Smooth muscle cell (in vitro differentiated cells): ENCODE data around the gene GNPTG. TPM values are rescaled to one million over a fixed set of nuclear protein-coding genes. Genes with fewer than 3 reads are reported as not detected.

Experiments used
- DNase-seq: peaks from one replicate; lab custom pipeline; 2025; ENCODE audit not compliant: unreplicated experiment; lab: John Stamatoyannopoulos, UW
- H2AFZ ChIP-seq: fragments of 200-600 bp; sonication (generic); 2 replicates; pipeline ENCODE4 v1.6.0; 2016; ENCODE audit warnings: antibody characterized with exemption, low read depth, mild to moderate bottlenecking
- H3F3A ChIP-seq: fragments of 200-600 bp; sonication (generic); 2 replicates; pipeline ENCODE4 v1.6.0; 2017; ENCODE audit warnings: antibody characterized with exemption, low read depth
- H3K27ac ChIP-seq: fragments of 200-600 bp; sonication (generic); 2 replicates; pipeline ENCODE4 v1.5.1; 2016; ENCODE audit warnings: low read depth, mild to moderate bottlenecking
- H3K27me3 ChIP-seq: fragments of 200-600 bp; sonication (generic); 2 replicates; pipeline ENCODE4 v1.6.1; 2016; ENCODE audit warnings: low read depth, mild to moderate bottlenecking
- H3K36me3 ChIP-seq: fragments of 200-600 bp; sonication (generic); 2 replicates; pipeline ENCODE4 v1.5.1; 2016; ENCODE audit warnings: low read depth
- H3K4me1 ChIP-seq: fragments of 200-600 bp; sonication (generic); 2 replicates; pipeline ENCODE4 v1.5.1; 2016; ENCODE audit warnings: low read depth
- H3K4me2 ChIP-seq: fragments of 200-600 bp; sonication (generic); 2 replicates; pipeline ENCODE4 v1.6.0; 2016; ENCODE audit warnings: mild to moderate bottlenecking
- H3K4me3 ChIP-seq: fragments of 200-600 bp; sonication (generic); 2 replicates; pipeline ENCODE4 v1.5.1; 2016; ENCODE audit warnings: mild to moderate bottlenecking
- H3K79me2 ChIP-seq: fragments of 200-600 bp; sonication (generic); 2 replicates; pipeline ENCODE4 v1.6.0; 2016; ENCODE audit warnings: low read depth, mild to moderate bottlenecking
- H3K9ac ChIP-seq: fragments of 200-600 bp; sonication (generic); 2 replicates; pipeline ENCODE4 v1.6.0; 2016; ENCODE audit warnings: low read depth
- H3K9me3 ChIP-seq: fragments of 200-600 bp; sonication (generic); replicated peaks from 2 replicates; pipeline ENCODE4 v1.5.1; 2016; ENCODE audit warnings: low read depth
- H4K20me1 ChIP-seq: fragments of 200-600 bp; sonication (generic); 2 replicates; pipeline ENCODE4 v1.6.0; 2016; ENCODE audit warnings: low read depth
- WGBS: methylation state at CpG from one replicate; pipeline ENCODE4 v1.1.7; 2016; ENCODE audit warnings: low lambda C conversion rate; 5-methylcytosine and 5-hydroxymethylcytosine counted together
- polyA plus RNA-seq: library from polyadenylated mRNA; unstranded; fragments of >200 nt; fragmentation: Nextera tagmentation; extraction: Ambion mirVana; gene quantifications from 2 replicates; pipeline ENCODE4 v1.2.1, GENCODE V29; 2016
- total RNA-seq: library from RNA; depleted of rRNA; stranded (reverse); fragments of >200 nt; gene quantifications from 2 replicates; pipeline ENCODE4 v1.2.3, GENCODE V29; 2014
- TF ChIP-seq, protein P1 (sequence below): fragments of 200-600 bp; sonication (generic); IDR thresholded peaks from 2 replicates; pipeline ENCODE4 v1.5.1; 2017; ENCODE audit warnings: borderline replicate concordance, mild to moderate bottlenecking, antibody characterized with exemption; ENCODE audit not compliant: insufficient read depth, poor library complexity, severe bottlenecking

GNPTG gene
- total and polyA plus RNA-seq, 2 experiments from 2014 or later, result 28.0 to 73.3 TPM

DNA sequence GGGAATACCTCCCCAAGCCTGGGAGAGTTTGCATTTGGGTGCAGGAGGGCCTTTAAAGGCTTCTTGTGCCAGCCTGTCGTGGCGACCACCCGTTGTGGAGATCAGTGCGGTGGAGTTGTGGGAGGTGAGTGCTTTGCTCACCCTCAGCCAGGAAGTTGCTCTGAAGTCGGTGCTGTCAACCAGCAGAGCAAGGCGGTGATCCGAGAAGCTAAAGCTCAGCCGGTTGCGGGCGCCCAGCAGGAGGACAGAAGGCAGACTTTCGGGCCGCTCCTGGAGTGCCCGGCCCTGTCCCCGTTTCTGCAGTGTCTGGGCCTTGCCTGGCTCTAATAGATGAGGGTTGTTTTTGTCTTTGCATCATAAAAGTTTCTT is 40.9 kb upstream of the GNPTG start:
- Histone ChIP-seq H2AFZ (no peak overlapping the region), H3K36me3 (peaks cover 2% of the 10 kb centered on the region), H3K4me3 (peak overlapping the region; percentile 74), H3K4me1 (peaks cover 15% of the 10 kb centered on the region), H3K9me3 (no peaks in the 10 kb centered on the region), H3K27me3 (no peaks in the 10 kb centered on the region), H3K27ac (peak overlapping the region; percentile 28), H4K20me1 (peaks cover 59% of the 10 kb centered on the region), H3K9ac (peak overlapping the region; percentile 76), H3K79me2 (peaks cover 60% of the 10 kb centered on the region), H3K4me2 (peak overlapping the region; percentile 97), H3F3A (no peaks in the 10 kb centered on the region)
- no peak for DNase-seq
- TF ChIP-seq, protein P1, sequence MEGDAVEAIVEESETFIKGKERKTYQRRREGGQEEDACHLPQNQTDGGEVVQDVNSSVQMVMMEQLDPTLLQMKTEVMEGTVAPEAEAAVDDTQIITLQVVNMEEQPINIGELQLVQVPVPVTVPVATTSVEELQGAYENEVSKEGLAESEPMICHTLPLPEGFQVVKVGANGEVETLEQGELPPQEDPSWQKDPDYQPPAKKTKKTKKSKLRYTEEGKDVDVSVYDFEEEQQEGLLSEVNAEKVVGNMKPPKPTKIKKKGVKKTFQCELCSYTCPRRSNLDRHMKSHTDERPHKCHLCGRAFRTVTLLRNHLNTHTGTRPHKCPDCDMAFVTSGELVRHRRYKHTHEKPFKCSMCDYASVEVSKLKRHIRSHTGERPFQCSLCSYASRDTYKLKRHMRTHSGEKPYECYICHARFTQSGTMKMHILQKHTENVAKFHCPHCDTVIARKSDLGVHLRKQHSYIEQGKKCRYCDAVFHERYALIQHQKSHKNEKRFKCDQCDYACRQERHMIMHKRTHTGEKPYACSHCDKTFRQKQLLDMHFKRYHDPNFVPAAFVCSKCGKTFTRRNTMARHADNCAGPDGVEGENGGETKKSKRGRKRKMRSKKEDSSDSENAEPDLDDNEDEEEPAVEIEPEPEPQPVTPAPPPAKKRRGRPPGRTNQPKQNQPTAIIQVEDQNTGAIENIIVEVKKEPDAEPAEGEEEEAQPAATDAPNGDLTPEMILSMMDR, result no peak
- WGBS, result 8% methylated on average over 14 of the region's 14 CpGs

DNA sequence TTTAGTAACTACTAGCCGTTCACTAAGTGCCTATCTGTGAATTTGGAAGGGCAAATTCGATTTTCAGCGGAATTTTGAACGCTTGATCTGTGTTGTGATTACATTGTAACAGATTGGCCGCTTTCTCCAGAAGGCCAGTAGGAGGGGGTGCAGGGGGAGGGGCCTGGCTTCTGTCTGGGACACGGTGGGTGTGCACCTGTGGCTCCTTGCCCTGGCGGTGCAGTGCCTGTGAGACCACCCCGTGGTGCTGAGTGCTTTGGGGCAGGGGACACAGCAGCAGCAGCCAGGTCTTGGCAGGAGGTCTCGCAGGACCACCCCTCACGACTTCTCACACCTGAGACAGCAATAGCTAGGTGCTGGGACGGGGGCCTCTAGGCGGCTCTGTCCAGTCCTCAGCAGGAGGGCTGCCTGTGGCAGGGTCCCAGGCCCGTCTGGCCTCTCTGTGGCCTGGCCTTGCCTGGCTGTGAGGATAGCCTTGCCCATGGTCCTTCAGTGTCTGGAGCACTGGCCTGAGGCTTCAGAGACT is 40.5 kb upstream of the GNPTG start:
- TF ChIP-seq, protein P1, result no peak
- Histone ChIP-seq H2AFZ (no peak overlapping the region), H4K20me1 (peaks cover 64% of the 10 kb centered on the region), H3K4me2 (peak overlapping the region; percentile 97), H3K4me3 (peak overlapping the region; percentile 74), H3K9me3 (no peaks in the 10 kb centered on the region), H3K9ac (peak overlapping the region; percentile 76), H3K79me2 (peaks cover 60% of the 10 kb centered on the region), H3K27me3 (no peaks in the 10 kb centered on the region), H3K4me1 (peaks cover 15% of the 10 kb centered on the region), H3K27ac (peak overlapping the region; percentile 28), H3F3A (no peaks in the 10 kb centered on the region), H3K36me3 (peaks cover 6% of the 10 kb centered on the region)
- 48% methylated on average over 13 of the region's 13 CpGs for WGBS
- no peak for DNase-seq

DNA sequence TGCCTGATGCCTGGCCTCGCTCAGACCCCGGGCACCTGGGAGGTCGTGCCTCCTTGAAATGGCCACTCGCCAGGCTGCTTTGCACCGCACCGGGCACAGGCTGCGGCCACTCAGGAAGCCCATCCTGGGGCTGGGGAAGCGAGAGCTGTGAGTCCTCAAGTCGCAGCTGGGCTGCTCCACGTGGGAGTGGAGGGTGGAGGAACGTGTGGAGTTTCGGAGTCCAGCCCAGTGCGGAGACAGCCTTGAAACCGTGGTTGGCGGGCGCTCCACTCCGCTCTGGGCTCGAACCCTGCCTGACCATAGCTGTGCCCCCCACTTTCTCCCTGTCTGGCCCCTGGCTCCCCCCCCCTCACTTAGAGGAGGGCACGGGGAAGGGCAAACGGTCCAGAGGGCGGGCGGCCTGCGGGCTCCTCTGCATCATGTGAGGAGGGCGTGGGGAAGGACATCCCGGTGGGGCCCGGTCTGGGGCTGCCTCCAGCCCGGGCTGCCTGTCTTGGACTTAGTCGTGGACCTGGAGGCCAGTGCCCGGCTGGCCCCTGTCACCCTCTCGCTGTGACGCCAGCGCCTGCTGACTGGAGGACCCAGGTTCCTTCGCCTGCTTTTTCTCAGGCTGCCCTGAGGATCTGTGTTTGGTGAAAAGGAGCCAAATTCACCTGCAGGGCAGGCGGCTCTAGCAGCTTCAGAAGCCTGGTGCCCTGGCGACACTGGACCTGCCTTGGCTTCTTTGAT is 39.8 kb upstream of the GNPTG start:
- Histone ChIP-seq H3K4me3 (peak overlapping the region; percentile 74), H3K27me3 (no peaks in the 10 kb centered on the region), H4K20me1 (peaks cover 70% of the 10 kb centered on the region), H3K36me3 (peaks cover 6% of the 10 kb centered on the region), H3K9me3 (no peaks in the 10 kb centered on the region), H3F3A (no peaks in the 10 kb centered on the region), H2AFZ (no peak overlapping the region), H3K4me1 (peaks cover 15% of the 10 kb centered on the region), H3K9ac (peak overlapping the region; percentile 22), H3K27ac (no peak overlapping the region), H3K4me2 (peak overlapping the region; percentile 97), H3K79me2 (peaks cover 66% of the 10 kb centered on the region)
- DNase-seq, result no peak
- TF ChIP-seq, protein P1, result no peak
- 83% methylated on average over 24 of the region's 35 CpGs for WGBS

DNA sequence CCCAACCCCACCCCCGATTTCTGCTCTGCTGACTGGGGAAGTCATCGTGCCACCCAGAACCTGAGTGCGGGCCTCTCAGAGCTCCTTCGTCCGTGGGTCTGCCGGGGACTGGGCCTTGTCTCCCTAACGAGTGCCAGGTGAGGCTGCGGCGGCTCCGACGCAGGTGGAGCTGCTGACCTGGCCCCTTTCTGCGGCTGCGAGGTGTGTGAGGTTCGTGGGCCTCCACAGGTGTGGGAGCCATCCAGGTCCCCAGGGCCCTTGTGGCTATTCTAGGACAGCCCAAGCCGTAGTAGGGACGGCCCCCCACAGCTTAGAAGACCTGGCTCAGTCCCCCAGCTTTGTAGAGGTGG is 39.3 kb upstream of the GNPTG start:
- H4K20me1 ChIP-seq, result peaks cover 76% of the 10 kb centered on the region
- H3K4me1 ChIP-seq, result peaks cover 15% of the 10 kb centered on the region
- H3K27me3 ChIP-seq, result no peaks in the 10 kb centered on the region
- H3K9ac ChIP-seq, result no peak overlapping the region
- 98% methylated on average over 16 of the region's 16 CpGs for WGBS
- H3K9me3 ChIP-seq, result no peaks in the 10 kb centered on the region
- no peak overlapping the region for H3K4me3 ChIP-seq
- TF ChIP-seq, protein P1, result no peak
- no peak overlapping the region for H3K27ac ChIP-seq
- H3K36me3 ChIP-seq, result peaks cover 6% of the 10 kb centered on the region
- H3K4me2 ChIP-seq, result peak overlapping the region; percentile 97
- DNase-seq, result no peak
- H2AFZ ChIP-seq, result no peak overlapping the region
- H3K79me2 ChIP-seq, result peaks cover 70% of the 10 kb centered on the region
- H3F3A ChIP-seq, result no peaks in the 10 kb centered on the region
